Ishikawa (cell line): Measurements from ENCODE around the gene RFX2.

Experiments
- CEBPB ChIP-seq: IDR thresholded peaks from 2 replicates; pipeline ENCODE4 v1.6.1; 2012
- CREB1 ChIP-seq: IDR thresholded peaks from 2 replicates; pipeline ENCODE4 v1.6.1; 2012; ENCODE audit warnings: low read depth
- EGR1 ChIP-seq: IDR thresholded peaks from 2 replicates; pipeline ENCODE4 v1.6.1; 2012
- MAX ChIP-seq: IDR thresholded peaks from 2 replicates; pipeline ENCODE4 v1.6.1; 2012
- RAD21 ChIP-seq: IDR thresholded peaks from 2 replicates; pipeline ENCODE4 v1.6.1; 2012; ENCODE audit warnings: low read depth
- TAF1 ChIP-seq: IDR thresholded peaks from 2 replicates; pipeline ENCODE4 v1.6.1; 2012; ENCODE audit warnings: low read depth, mild to moderate bottlenecking
- TCF12 ChIP-seq: IDR thresholded peaks from 2 replicates; pipeline ENCODE4 v1.6.1; 2012; ENCODE audit warnings: low read depth
- TEAD4 ChIP-seq: IDR thresholded peaks from 2 replicates; pipeline ENCODE4 v1.6.1; 2012
- YY1 ChIP-seq: IDR thresholded peaks from 2 replicates; pipeline ENCODE4 v1.6.1; 2012; ENCODE audit warnings: low read depth
- ZBTB7A ChIP-seq: IDR thresholded peaks from 2 replicates; pipeline ENCODE4 v1.6.1; 2012; ENCODE audit warnings: low read depth
- TF ChIP-seq, protein P1 (sequence below): IDR thresholded peaks from 2 replicates; pipeline ENCODE4 v1.6.1; 2012; ENCODE audit warnings: low read depth, mild to moderate bottlenecking
- TF ChIP-seq, protein P2 (sequence below): IDR thresholded peaks from 2 replicates; pipeline ENCODE4 v1.6.1; 2012

GRCh38 chr19:6047741-6048251 lies 62.5 kb downstream of the RFX2 start:
- TF ChIP-seq YY1 = no peak
- no peak for TF ChIP-seq TCF12
- TF ChIP-seq TEAD4 = no peak
- no peak for TF ChIP-seq ZBTB7A
- no peak for TF ChIP-seq MAX
- TF ChIP-seq, protein P1, sequence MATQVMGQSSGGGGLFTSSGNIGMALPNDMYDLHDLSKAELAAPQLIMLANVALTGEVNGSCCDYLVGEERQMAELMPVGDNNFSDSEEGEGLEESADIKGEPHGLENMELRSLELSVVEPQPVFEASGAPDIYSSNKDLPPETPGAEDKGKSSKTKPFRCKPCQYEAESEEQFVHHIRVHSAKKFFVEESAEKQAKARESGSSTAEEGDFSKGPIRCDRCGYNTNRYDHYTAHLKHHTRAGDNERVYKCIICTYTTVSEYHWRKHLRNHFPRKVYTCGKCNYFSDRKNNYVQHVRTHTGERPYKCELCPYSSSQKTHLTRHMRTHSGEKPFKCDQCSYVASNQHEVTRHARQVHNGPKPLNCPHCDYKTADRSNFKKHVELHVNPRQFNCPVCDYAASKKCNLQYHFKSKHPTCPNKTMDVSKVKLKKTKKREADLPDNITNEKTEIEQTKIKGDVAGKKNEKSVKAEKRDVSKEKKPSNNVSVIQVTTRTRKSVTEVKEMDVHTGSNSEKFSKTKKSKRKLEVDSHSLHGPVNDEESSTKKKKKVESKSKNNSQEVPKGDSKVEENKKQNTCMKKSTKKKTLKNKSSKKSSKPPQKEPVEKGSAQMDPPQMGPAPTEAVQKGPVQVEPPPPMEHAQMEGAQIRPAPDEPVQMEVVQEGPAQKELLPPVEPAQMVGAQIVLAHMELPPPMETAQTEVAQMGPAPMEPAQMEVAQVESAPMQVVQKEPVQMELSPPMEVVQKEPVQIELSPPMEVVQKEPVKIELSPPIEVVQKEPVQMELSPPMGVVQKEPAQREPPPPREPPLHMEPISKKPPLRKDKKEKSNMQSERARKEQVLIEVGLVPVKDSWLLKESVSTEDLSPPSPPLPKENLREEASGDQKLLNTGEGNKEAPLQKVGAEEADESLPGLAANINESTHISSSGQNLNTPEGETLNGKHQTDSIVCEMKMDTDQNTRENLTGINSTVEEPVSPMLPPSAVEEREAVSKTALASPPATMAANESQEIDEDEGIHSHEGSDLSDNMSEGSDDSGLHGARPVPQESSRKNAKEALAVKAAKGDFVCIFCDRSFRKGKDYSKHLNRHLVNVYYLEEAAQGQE = no peak
- TF ChIP-seq CREB1 = no peak
- TF ChIP-seq CEBPB = no peak
- no peak for TF ChIP-seq TAF1
- TF ChIP-seq EGR1 = no peak
- TF ChIP-seq RAD21 = peak; percentile 36; the same call in 1 of the 2 replicates
- TF ChIP-seq, protein P2, sequence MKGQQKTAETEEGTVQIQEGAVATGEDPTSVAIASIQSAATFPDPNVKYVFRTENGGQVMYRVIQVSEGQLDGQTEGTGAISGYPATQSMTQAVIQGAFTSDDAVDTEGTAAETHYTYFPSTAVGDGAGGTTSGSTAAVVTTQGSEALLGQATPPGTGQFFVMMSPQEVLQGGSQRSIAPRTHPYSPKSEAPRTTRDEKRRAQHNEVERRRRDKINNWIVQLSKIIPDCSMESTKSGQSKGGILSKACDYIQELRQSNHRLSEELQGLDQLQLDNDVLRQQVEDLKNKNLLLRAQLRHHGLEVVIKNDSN = no peak
